HepG2 (cell line): ENCODE data around the gene TMBIM1. TPM values are rescaled to one million over a fixed set of nuclear protein-coding genes. Genes with fewer than 3 reads are reported as not detected.
A peak's percentile ranks its signal among the peaks of the same experiment; 100 is the strongest.

Experiments used
- ATAC-seq: fragments of 200-7000 bp; cut with Tn5 transposase; 3 replicates; pipeline ENCODE4 v1.9.1; 2020; ENCODE audit warnings: mild to moderate bottlenecking, moderate library complexity
- BruUV-seq: library from RNA; stranded (reverse); fragments of 400-500 nt; replicated peaks from 2 replicates; lab custom pipeline; 2021; lab: Mats Ljungman, UMichigan
- CTCF ChIA-PET: fragments of 300-600 bp; formaldehyde crosslinking; extraction: SDS; loops from one replicate; lab custom pipeline; 2021; ENCODE audit warnings: low total read pairs, inconsistent platforms, low intra/inter-chr PET ratio; lab: Yijun Ruan, JAX
- POLR2A ChIA-PET: fragments of 350-600 bp; sonication (Branson Sonifier 250); formaldehyde crosslinking; loops from one replicate; lab custom pipeline; 2020; ENCODE audit warnings: antibody characterized with exemption, inconsistent platforms; lab: Yijun Ruan, JAX
- DNase-seq: peaks from one replicate; pipeline ENCODE4 v3.0.0-alpha.2; 2015; ENCODE audit warnings: low spot score
- FAIRE-seq: peaks from 3 replicates; lab custom pipeline; 2011; peaks lifted over from hg19 to GRCh38; lab: Jason Lieb, UNC
- H2AFZ ChIP-seq: one replicate; pipeline ENCODE4 v1.6.1; 2011; ENCODE audit warnings: low read length, inconsistent platforms
- H3K27ac ChIP-seq: fragments of 300-600 bp; 3 replicates; pipeline ENCODE4 v1.8.0; 2011; ENCODE audit warnings: mixed run types, mild to moderate bottlenecking, mixed read lengths, low read length, inconsistent platforms; ENCODE audit not compliant: insufficient read depth; ENCODE audit errors: extremely low read length
- H3K27me3 ChIP-seq, 2 experiments: fragments of 200-600 bp in 1 of 2; 2 replicates in 1 of 2; 3 replicates in 1 of 2; pipeline versions ENCODE4 v1.6.0 to v1.8.0; 2011; ENCODE audit warnings: low read length in 2 of 2, mild to moderate bottlenecking in 2 of 2, moderate library complexity in 2 of 2, inconsistent platforms in 1 of 2; ENCODE audit not compliant: insufficient read depth in 2 of 2, control insufficient read depth in 1 of 2
- H3K36me3 ChIP-seq, 2 experiments: fragments of 200-600 bp in 1 of 2; replicated peaks in 1 of 2; 2 replicates in 1 of 2; 3 replicates in 1 of 2; pipeline versions ENCODE4 v1.5.1 to v1.8.0; 2011; ENCODE audit warnings: low read length in 2 of 2, inconsistent platforms in 1 of 2; ENCODE audit not compliant: insufficient read depth in 2 of 2, control insufficient read depth in 1 of 2
- H3K4me1 ChIP-seq: 2 replicates; pipeline ENCODE4 v1.5.1; 2012; ENCODE audit warnings: low read length, inconsistent platforms; ENCODE audit not compliant: insufficient read depth
- H3K4me2 ChIP-seq: 2 replicates; pipeline ENCODE4 v1.6.0; 2011; ENCODE audit warnings: low read depth, low read length, inconsistent platforms
- H3K4me3 ChIP-seq, 3 experiments: fragments of 200-600 bp in 1 of 3; sonication (generic), shearing (Covaris generic) in 1 of 3; replicated peaks in 1 of 3; 2 replicates each; pipeline ENCODE4 v1.5.1; 2011 to 2016; ENCODE audit warnings: low read length in 3 of 3, inconsistent platforms in 2 of 3, low read depth in 2 of 3, mild to moderate bottlenecking in 2 of 3, control low read depth in 1 of 3, mixed read lengths in 1 of 3; ENCODE audit not compliant: insufficient read depth in 1 of 3
- H3K79me2 ChIP-seq: one replicate; pipeline ENCODE4 v1.6.1; 2011; ENCODE audit warnings: low read length, inconsistent platforms; ENCODE audit not compliant: insufficient read depth
- H3K9ac ChIP-seq: 2 replicates; pipeline ENCODE4 v1.6.0; 2011; ENCODE audit warnings: mild to moderate bottlenecking, low read depth, low read length, inconsistent platforms; ENCODE audit not compliant: insufficient read depth
- H3K9me3 ChIP-seq: 2 replicates; pipeline ENCODE4 v1.5.1; 2012; ENCODE audit warnings: mild to moderate bottlenecking, low read length
- H4K20me1 ChIP-seq: 2 replicates; pipeline ENCODE4 v1.6.0; 2011; ENCODE audit warnings: inconsistent platforms, mild to moderate bottlenecking, low read length, moderate library complexity; ENCODE audit not compliant: insufficient read depth
- CEBPG ChIP-seq: IDR thresholded peaks from 2 replicates; pipeline ENCODE4 v1.6.1; 2016
- CTCF ChIP-seq: sonication (generic); formaldehyde crosslinking; IDR thresholded peaks from 2 replicates; pipeline ENCODE4 v1.5.0; 2020; ENCODE audit warnings: mild to moderate bottlenecking, missing genetic modification reagents, moderate library complexity
- HOMEZ ChIP-seq: IDR thresholded peaks from 2 replicates; pipeline ENCODE4 v1.6.1; 2016; ENCODE audit warnings: low read depth
- MTERF4 ChIP-seq: sonication (generic); formaldehyde crosslinking; IDR thresholded peaks from 2 replicates; pipeline ENCODE4 v1.8.0; 2023; ENCODE audit warnings: mild to moderate bottlenecking, missing genetic modification reagents
- NFIB ChIP-seq: sonication (generic); formaldehyde crosslinking; IDR thresholded peaks from 2 replicates; pipeline ENCODE4 v1.9.0; 2021; ENCODE audit warnings: missing genetic modification reagents, mild to moderate bottlenecking, borderline replicate concordance
- PATZ1 ChIP-seq: sonication (generic); formaldehyde crosslinking; IDR thresholded peaks from 2 replicates; pipeline ENCODE4 v1.4.0; 2020; ENCODE audit warnings: missing genetic modification reagents
- RNF2 ChIP-seq: fragments of 450-650 bp; conservative IDR thresholded peaks from 2 replicates; pipeline ENCODE4 v1.6.1; 2016; ENCODE audit warnings: low read depth
- SAP130 ChIP-seq: IDR thresholded peaks from 2 replicates; pipeline ENCODE4 v1.6.1; 2016; ENCODE audit warnings: low read depth
- SOX13 ChIP-seq, 3 experiments: fragments of 450-650 bp in 1 of 3; sonication (generic) in 1 of 3; formaldehyde crosslinking in 1 of 3; IDR thresholded peaks in 2 of 3; conservative IDR thresholded peaks in 1 of 3; 2 replicates each; pipeline versions ENCODE4 v1.5.0 to v1.6.1; 2016 to 2020; ENCODE audit warnings: antibody characterized with exemption in 1 of 3, mild to moderate bottlenecking in 1 of 3, missing compliant biosample characterization in 1 of 3, missing genetic modification reagents in 1 of 3, moderate library complexity in 1 of 3
- SP5 ChIP-seq: IDR thresholded peaks from 2 replicates; pipeline ENCODE4 v1.6.1; 2016; ENCODE audit warnings: low read depth, borderline replicate concordance
- YY1 ChIP-seq: IDR thresholded peaks from 2 replicates; pipeline ENCODE4 v1.6.1; 2011; ENCODE audit warnings: low read length, low read depth, moderate library complexity, mild to moderate bottlenecking; ENCODE audit not compliant: insufficient read depth, insufficient replicate concordance
- ZBTB34 ChIP-seq: sonication (generic); formaldehyde crosslinking; IDR thresholded peaks from 2 replicates; pipeline ENCODE4 v1.8.0; 2022; ENCODE audit warnings: mild to moderate bottlenecking, missing genetic modification reagents
- ZMYM4 ChIP-seq: sonication (generic); formaldehyde crosslinking; IDR thresholded peaks from 2 replicates; pipeline ENCODE4 v1.8.1; 2023; ENCODE audit warnings: mild to moderate bottlenecking, missing genetic modification reagents
- ZNF644 ChIP-seq: IDR thresholded peaks from 2 replicates; pipeline ENCODE4 v1.6.1; 2016; ENCODE audit warnings: low read depth
- WGBS: methylation state at CpG from one replicate; pipeline ENCODE4 v1.1.6; 2017; ENCODE audit warnings: low lambda C conversion rate; 5-methylcytosine and 5-hydroxymethylcytosine counted together
- in situ Hi-C: cut with HindIII; loops from 2 replicates; pipeline ENCODE4 v1.10.0; 2017; ENCODE audit warnings: low pct_unique_long_range_greater_than_20kb; ENCODE audit not compliant: extremely low pct_ligation_motif_present
- intact Hi-C: fragments of 100-400 bp; cut with micrococcal nuclease; formaldehyde crosslinking; loops from one replicate; pipeline ENCODE4 v1.10.0; 2022; ENCODE audit not compliant: unreplicated experiment
- polyA plus RNA-seq, 8 experiments: library from polyadenylated mRNA; depleted of rRNA in 3 of 8; stranded (reverse) in 7 of 8; unstranded in 1 of 8; fragments of >200 nt; fragmentation: Illumina TruSeq in 4 of 8; extraction: Trizol in 4 of 8; gene quantifications; 2 replicates each; pipeline versions ENCODE4 v1.2.1 to v1.2.3, GENCODE V29; 2011 to 2016; ENCODE audit warnings: low read depth in 4 of 8, missing spikeins in 1 of 8, mixed read lengths in 1 of 8; ENCODE audit not compliant: insufficient read depth in 1 of 8
- total RNA-seq, 5 experiments: library from RNA; depleted of rRNA; stranded (reverse); fragments of >200 nt; fragmentation: Illumina TruSeq; extraction: Trizol; gene quantifications; 2 replicates each; pipeline ENCODE4 v1.2.3, GENCODE V29; 2016; ENCODE audit warnings: low read depth in 1 of 5

Gene TMBIM1
- total and polyA plus RNA-seq, 2 of the 13 experiments (the other 11 are each of a cell fraction or from before 2014, with no cell fraction given): 127 to 139 TPM

GRCh38 chr2:218230882-218231281, 61.4 kb downstream of the TMBIM1 start:
- Histone ChIP-seq H3K27me3 (no peaks in the 10 kb centered on the region), H3K79me2 (no peaks in the 10 kb centered on the region), H3K4me3 (no peak overlapping the region), H3K4me1 (peaks cover 39% of the 10 kb centered on the region), H4K20me1 (no peaks in the 10 kb centered on the region), H3K27ac (no peak overlapping the region), H2AFZ (no peak overlapping the region), H3K4me2 (no peak overlapping the region; the same call in 1 of the 2 replicates), H3K36me3 (peaks cover 34 to 88% of the 10 kb centered on the region in 2 experiments), H3K9ac (no peak overlapping the region), H3K9me3 (no peaks in the 10 kb centered on the region)
- POLR2A ChIA-PET: interaction anchor here (1.0 to 1.7 kb wide), 3 partner anchors 14 to 39 kb away, joined by 4 to 11 read pairs (median 4); partner anchors contain the start of genes AAMP, ARPC2 and PNKD
- 30% methylated on average over 1 of the region's 1 CpG for whole genome bisulfite sequencing
- in situ Hi-C loops: no loop called here
- intact Hi-C loops: no loop called here
- FAIRE-seq (peak; percentile 75), ATAC-seq (peak; percentile 97), DNase-seq (peak; percentile 70)
- CTCF ChIA-PET: no interaction called here
- no TSS peak for BruUV-seq
- no peak for TF ChIP-seq MTERF4
- TF ChIP-seq HOMEZ: no peak
- 0 out of 2 replicates have a peak, but pooled peaks have one; percentile 12 for TF ChIP-seq PATZ1 (CRISPR knock-in tag)
- TF ChIP-seq ZMYM4 (CRISPR knock-in tag): 0 out of 2 replicates have a peak, but pooled peaks have one; percentile 23
- no peak for TF ChIP-seq NFIB (CRISPR knock-in tag)
- peak; percentile 26; the same call in 1 of the 2 replicates for TF ChIP-seq CTCF (CRISPR knock-in tag)
- TF ChIP-seq YY1: peak; percentile 52
- TF ChIP-seq SP5 (CRISPR knock-in tag): peak; percentile 60; the same call in 1 of the 2 replicates
- peak; percentile 52; the same call in 1 of the 2 replicates for TF ChIP-seq ZBTB34
- TF ChIP-seq ZNF644 (CRISPR knock-in tag): peak; percentile 81
- TF ChIP-seq SAP130 (CRISPR knock-in tag): peak; percentile 17; the same call in 1 of the 2 replicates
- TF ChIP-seq RNF2: no peak
- no peak for TF ChIP-seq SOX13 (IDR thresholded peaks at IDR 0.05)
- TF ChIP-seq SOX13 (CRISPR knock-in tag; conservative IDR thresholded peaks at IDR 0.05 in 1 of 2, IDR thresholded peaks at IDR 0.05 in 1 of 2): 0 out of 4 replicates have a peak, but pooled peaks of 1 of the 2 experiments have one; percentile 55
- 0 out of 2 replicates have a peak, but pooled peaks have one; percentile 10 for TF ChIP-seq CEBPG (CRISPR knock-in tag)
